DOHH2 (cell line): ENCODE data around the gene ATP6V0A1.

Source experiments
- EZH2phosphoT487 ChIP-seq: fragments of 200-600 bp; sonication (generic); IDR thresholded peaks from 2 replicates; pipeline ENCODE4 v1.6.1; 2017; ENCODE audit warnings: borderline replicate concordance, mild to moderate bottlenecking, antibody characterized with exemption, low read length, moderate library complexity, mixed read lengths
- TF ChIP-seq, protein P1 (sequence below): fragments of 200-600 bp; sonication (generic); IDR thresholded peaks from one replicate; pipeline ENCODE4 v1.5.1; 2014; ENCODE audit warnings: antibody characterized with exemption, mild to moderate bottlenecking, low read depth, low read length; ENCODE audit not compliant: poor library complexity, severe bottlenecking

DNA sequence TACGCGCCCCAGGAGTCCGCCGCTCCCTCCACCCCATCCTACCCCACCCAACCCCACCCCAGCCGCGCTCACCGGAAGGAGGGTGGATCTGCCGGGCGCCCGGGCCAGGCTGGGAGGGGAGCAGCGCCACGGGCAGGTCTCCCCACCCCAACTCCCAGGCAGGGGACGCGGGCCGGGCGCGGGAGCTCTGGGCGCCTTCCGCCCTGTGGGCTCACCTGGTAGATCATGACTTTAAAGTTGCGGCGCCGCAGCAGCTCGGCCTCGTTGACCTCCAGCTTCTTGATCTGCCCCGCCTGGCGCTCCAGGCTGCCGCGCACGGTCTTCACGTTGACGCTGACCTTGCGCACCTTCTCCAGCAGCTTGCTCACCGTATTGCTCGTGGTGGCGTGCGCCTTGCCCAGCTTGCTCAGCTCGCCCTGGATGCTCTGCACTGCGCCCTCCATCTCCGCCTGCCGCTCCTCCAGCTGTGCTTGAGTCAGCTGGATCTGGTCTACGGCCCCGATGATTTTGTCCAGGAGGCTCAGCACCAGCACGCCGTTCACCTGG is 36.2 kb upstream of the ATP6V0A1 start:
- TF ChIP-seq, protein P1, sequence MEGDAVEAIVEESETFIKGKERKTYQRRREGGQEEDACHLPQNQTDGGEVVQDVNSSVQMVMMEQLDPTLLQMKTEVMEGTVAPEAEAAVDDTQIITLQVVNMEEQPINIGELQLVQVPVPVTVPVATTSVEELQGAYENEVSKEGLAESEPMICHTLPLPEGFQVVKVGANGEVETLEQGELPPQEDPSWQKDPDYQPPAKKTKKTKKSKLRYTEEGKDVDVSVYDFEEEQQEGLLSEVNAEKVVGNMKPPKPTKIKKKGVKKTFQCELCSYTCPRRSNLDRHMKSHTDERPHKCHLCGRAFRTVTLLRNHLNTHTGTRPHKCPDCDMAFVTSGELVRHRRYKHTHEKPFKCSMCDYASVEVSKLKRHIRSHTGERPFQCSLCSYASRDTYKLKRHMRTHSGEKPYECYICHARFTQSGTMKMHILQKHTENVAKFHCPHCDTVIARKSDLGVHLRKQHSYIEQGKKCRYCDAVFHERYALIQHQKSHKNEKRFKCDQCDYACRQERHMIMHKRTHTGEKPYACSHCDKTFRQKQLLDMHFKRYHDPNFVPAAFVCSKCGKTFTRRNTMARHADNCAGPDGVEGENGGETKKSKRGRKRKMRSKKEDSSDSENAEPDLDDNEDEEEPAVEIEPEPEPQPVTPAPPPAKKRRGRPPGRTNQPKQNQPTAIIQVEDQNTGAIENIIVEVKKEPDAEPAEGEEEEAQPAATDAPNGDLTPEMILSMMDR, result no peak
- peak; percentile 94; the same call in 1 of the 2 replicates for TF ChIP-seq EZH2phosphoT487
